Panc1 (cell line): Measurements from ENCODE around the gene CFHR5. TPM values are rescaled to one million over a fixed set of nuclear protein-coding genes. Genes with fewer than 3 reads are reported as not detected.
"Not testable (repeated sequence)": the region's sequence is repeated elsewhere in the genome, so short reads cannot be mapped to it uniquely, and the experiment has no call there.

Source experiments
- ATAC-seq: fragments of 200-7000 bp; cut with Tn5 transposase; 2 replicates; pipeline ENCODE4 v1.9.1; 2020; ENCODE audit warnings: mild to moderate bottlenecking, moderate library complexity
- Bru-seq: library from RNA; stranded (reverse); fragments of 400-500 nt; gene quantifications from one replicate; lab custom pipeline; 2021; lab: Mats Ljungman, UMichigan
- BruChase-seq, 2 experiments: library from RNA; stranded (reverse); fragments of 400-500 nt; gene quantifications; one replicate each; lab custom pipeline; 2021; lab: Mats Ljungman, UMichigan
- BruUV-seq: library from RNA; stranded (reverse); fragments of 400-500 nt; replicated peaks from 2 replicates; lab custom pipeline; 2021; lab: Mats Ljungman, UMichigan
- CTCF ChIA-PET: fragments of 300-600 bp; sonication (Branson Sonifier 250); formaldehyde crosslinking; loops from one replicate; lab custom pipeline; 2022; ENCODE audit warnings: antibody characterized with exemption; lab: Charles Lee
- POLR2A ChIA-PET: fragments of 300-600 bp; sonication (Branson Sonifier 250); formaldehyde crosslinking; loops from one replicate; lab custom pipeline; 2022; ENCODE audit warnings: antibody characterized with exemption; lab: Charles Lee
- DNase-seq: peaks from one replicate; pipeline ENCODE4 v3.0.0-alpha.2; 2010; ENCODE audit warnings: low read depth, low spot score
- H3K27ac ChIP-seq: 2 replicates; pipeline ENCODE4 v1.5.1; 2011; ENCODE audit warnings: mild to moderate bottlenecking, low read length, inconsistent platforms
- H3K27me3 ChIP-seq: fragments of 200-500 bp; sonication (Bioruptor generic); 2 replicates; pipeline ENCODE4 v1.6.0; 2014; ENCODE audit warnings: low read length, inconsistent platforms; ENCODE audit not compliant: control insufficient read depth, insufficient read depth
- H3K36me3 ChIP-seq: fragments of 200-500 bp; sonication (Bioruptor generic); 2 replicates; pipeline ENCODE4 v1.5.1; 2014; ENCODE audit warnings: inconsistent platforms, mild to moderate bottlenecking, low read length, moderate library complexity; ENCODE audit not compliant: control insufficient read depth, insufficient read depth
- H3K4me1 ChIP-seq: 2 replicates; pipeline ENCODE4 v1.5.1; 2011; ENCODE audit warnings: inconsistent platforms, mild to moderate bottlenecking, low read length, moderate library complexity; ENCODE audit not compliant: control insufficient read depth, insufficient read depth
- H3K4me3 ChIP-seq, 2 experiments: 2 replicates each; pipeline ENCODE4 v1.5.1; 2011 to 2012; ENCODE audit warnings: low read depth in 2 of 2, low read length in 2 of 2, mild to moderate bottlenecking in 2 of 2, inconsistent platforms in 1 of 2, moderate library complexity in 1 of 2
- H3K9me3 ChIP-seq: fragments of 200-500 bp; sonication (Bioruptor generic); 2 replicates; pipeline ENCODE4 v1.5.1; 2014; ENCODE audit warnings: low read depth, mild to moderate bottlenecking, inconsistent platforms, low read length, moderate library complexity; ENCODE audit not compliant: control insufficient read depth, insufficient read depth
- CTCF ChIP-seq: fragments of 450-650 bp; IDR thresholded peaks from 2 replicates; pipeline ENCODE4 v1.5.1; 2017; ENCODE audit warnings: mild to moderate bottlenecking
- POLR2AphosphoS5 ChIP-seq: IDR thresholded peaks from 2 replicates; pipeline ENCODE4 v1.6.1; 2012; ENCODE audit warnings: mild to moderate bottlenecking, low read depth, low read length, moderate library complexity
- SIN3A ChIP-seq: IDR thresholded peaks from 2 replicates; pipeline ENCODE4 v1.6.1; 2012; ENCODE audit warnings: low read depth, mild to moderate bottlenecking, low read length, moderate library complexity, borderline replicate concordance; ENCODE audit not compliant: insufficient read depth
- TCF7L2 ChIP-seq: IDR thresholded peaks from 2 replicates; pipeline ENCODE4 v1.6.1; 2011; ENCODE audit warnings: mild to moderate bottlenecking, low read depth, low read length, inconsistent platforms
- in situ Hi-C: cut with HindIII; loops from 2 replicates; pipeline ENCODE4 v1.10.0; 2016; ENCODE audit warnings: low sequenced_read_pairs, low pct_unique_long_range_greater_than_20kb
- intact Hi-C: fragments of 100-400 bp; cut with micrococcal nuclease; formaldehyde crosslinking; loops from one replicate; pipeline ENCODE4 v1.10.0; 2022; ENCODE audit not compliant: unreplicated experiment
- long read RNA-seq: library from polyadenylated mRNA; unstranded; transcript quantifications from one replicate; pipeline ENCODE4 v2.0.0, GENCODE V29; 2021; ENCODE audit not compliant: unreplicated experiment
- polyA plus RNA-seq: library from polyadenylated mRNA; unstranded; fragments of >200 nt; gene quantifications from one replicate; pipeline ENCODE4 v1.2.1, GENCODE V29; 2012; ENCODE audit warnings: missing spikeins; ENCODE audit not compliant: insufficient read length
- total RNA-seq: library from RNA; stranded (reverse); gene quantifications from one replicate; pipeline ENCODE4 v1.2.1, GENCODE V29; 2021; ENCODE audit not compliant: unreplicated experiment
- TF ChIP-seq, protein P1 (sequence below), 2 experiments: IDR thresholded peaks; 2 replicates each; pipeline ENCODE4 v1.6.1; 2011 to 2012; ENCODE audit warnings: low read depth in 2 of 2, control low read depth in 1 of 2, low read length in 1 of 2, mild to moderate bottlenecking in 1 of 2, moderate library complexity in 1 of 2; ENCODE audit not compliant: insufficient read depth in 1 of 2

Gene CFHR5
- total RNA-seq (not detected), Bru-seq, nascent RNA (not detected), BruChase-seq, experiment 1, labeled RNA remaining after a 2-hour chase (not detected), BruChase-seq, experiment 2, labeled RNA remaining after a 6-hour chase (not detected)
- polyA plus RNA-seq, result not detected
- long read RNA-seq, result 0 reads

GRCh38 chr1:196977278-196977677 lies at the start of gene CFHR5:
Gene CFHR5 (plus strand): TSS chr1:196977556. CDS start chr1:196977665, 109 bp downstream.
- Histone ChIP-seq H3K4me3 (no peak within 1 kb of the TSS), H3K27ac (no peak within 1 kb of the TSS), H3K27me3 (no peaks in the 10 kb centered on the region), H3K36me3 (no peaks in the 10 kb centered on the region), H3K9me3 (no peaks in the 10 kb centered on the region), H3K4me1 (no peaks in the 10 kb centered on the region)
- TF ChIP-seq, protein P1, sequence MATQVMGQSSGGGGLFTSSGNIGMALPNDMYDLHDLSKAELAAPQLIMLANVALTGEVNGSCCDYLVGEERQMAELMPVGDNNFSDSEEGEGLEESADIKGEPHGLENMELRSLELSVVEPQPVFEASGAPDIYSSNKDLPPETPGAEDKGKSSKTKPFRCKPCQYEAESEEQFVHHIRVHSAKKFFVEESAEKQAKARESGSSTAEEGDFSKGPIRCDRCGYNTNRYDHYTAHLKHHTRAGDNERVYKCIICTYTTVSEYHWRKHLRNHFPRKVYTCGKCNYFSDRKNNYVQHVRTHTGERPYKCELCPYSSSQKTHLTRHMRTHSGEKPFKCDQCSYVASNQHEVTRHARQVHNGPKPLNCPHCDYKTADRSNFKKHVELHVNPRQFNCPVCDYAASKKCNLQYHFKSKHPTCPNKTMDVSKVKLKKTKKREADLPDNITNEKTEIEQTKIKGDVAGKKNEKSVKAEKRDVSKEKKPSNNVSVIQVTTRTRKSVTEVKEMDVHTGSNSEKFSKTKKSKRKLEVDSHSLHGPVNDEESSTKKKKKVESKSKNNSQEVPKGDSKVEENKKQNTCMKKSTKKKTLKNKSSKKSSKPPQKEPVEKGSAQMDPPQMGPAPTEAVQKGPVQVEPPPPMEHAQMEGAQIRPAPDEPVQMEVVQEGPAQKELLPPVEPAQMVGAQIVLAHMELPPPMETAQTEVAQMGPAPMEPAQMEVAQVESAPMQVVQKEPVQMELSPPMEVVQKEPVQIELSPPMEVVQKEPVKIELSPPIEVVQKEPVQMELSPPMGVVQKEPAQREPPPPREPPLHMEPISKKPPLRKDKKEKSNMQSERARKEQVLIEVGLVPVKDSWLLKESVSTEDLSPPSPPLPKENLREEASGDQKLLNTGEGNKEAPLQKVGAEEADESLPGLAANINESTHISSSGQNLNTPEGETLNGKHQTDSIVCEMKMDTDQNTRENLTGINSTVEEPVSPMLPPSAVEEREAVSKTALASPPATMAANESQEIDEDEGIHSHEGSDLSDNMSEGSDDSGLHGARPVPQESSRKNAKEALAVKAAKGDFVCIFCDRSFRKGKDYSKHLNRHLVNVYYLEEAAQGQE (IDR thresholded peaks at IDR 0.05; ENCODE audit: insufficient read depth in 1 of 2, low read depth in 2 of 2, low read length in 1 of 2), result no peak
- TF ChIP-seq TCF7L2, result no peak
- no peak for TF ChIP-seq CTCF
- TF ChIP-seq SIN3A, result no peak
- TF ChIP-seq POLR2AphosphoS5, result no peak
- no peak for DNase-seq
- ATAC-seq, result no peak
- in situ Hi-C loops (no loop called here), intact Hi-C loops (no loop called here)
- BruUV-seq, result no TSS peak
- ChIA-PET POLR2A (no interaction called here), CTCF (no interaction called here)

GRCh38 chr1:196932853-196933252 lies 44.5 kb upstream of the CFHR5 start:
- H3K27me3 ChIP-seq, H3K4me1 ChIP-seq, DNase-seq, in situ Hi-C loops, POLR2A ChIA-PET, H3K27ac ChIP-seq, BruUV-seq, CTCF ChIA-PET, ATAC-seq, H3K36me3 ChIP-seq, intact Hi-C loops, H3K9me3 ChIP-seq, H3K4me3 ChIP-seq: not testable (repeated sequence)

DNA sequence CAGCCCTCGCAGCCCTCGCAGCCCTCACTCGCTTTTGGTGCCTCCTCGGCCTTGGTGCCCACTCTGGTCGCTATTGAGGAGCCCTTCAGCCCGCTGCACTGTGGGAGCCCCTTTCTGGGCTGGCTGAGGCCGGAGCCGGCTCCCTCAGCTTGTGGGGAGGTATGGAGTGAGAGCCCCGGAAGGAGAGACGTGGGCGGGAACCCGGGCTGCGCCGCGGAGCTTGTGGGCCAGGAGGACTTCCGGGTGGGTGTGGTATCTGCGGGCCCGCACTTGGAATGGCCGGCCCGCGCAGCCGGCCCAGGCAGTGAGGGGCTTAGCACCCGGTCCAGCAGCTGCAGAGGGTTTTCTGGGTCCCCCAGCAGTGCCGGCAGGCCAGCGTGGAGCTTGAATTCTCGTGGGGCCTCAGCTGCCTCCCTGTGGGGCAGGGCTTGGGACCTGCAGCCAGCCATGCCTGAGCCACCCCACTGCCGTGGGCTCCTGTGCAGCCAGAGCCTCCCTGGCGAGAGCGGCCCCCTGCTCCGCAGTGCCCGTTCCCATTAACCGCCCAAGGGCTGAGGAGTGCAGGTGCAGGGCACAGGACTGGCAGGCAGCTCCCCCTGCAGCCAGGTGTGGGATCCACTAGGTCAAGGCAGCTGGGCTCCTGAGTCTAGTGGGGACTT lies 43.7 kb upstream of the CFHR5 start:
- no peak for ATAC-seq
- no peak for DNase-seq
- H3K27ac ChIP-seq, result no peak overlapping the region
- BruUV-seq, result no TSS peak
- no peak overlapping the region for H3K4me3 ChIP-seq
- CTCF ChIA-PET, result no interaction called here
- in situ Hi-C loops (no loop called here), intact Hi-C loops (no loop called here)
- H3K4me1 ChIP-seq, result no peaks in the 10 kb centered on the region
- POLR2A ChIA-PET, result no interaction called here
- TF ChIP-seq, protein P1 (IDR thresholded peaks at IDR 0.05; ENCODE audit: insufficient read depth in 1 of 2, low read depth in 2 of 2, low read length in 1 of 2), result no peak
- TF ChIP-seq TCF7L2, result no peak
- TF ChIP-seq SIN3A, result no peak
- no peak for TF ChIP-seq POLR2AphosphoS5
- no peak for TF ChIP-seq CTCF
- no peaks in the 10 kb centered on the region for H3K36me3 ChIP-seq
- no peaks in the 10 kb centered on the region for H3K9me3 ChIP-seq
- H3K27me3 ChIP-seq, result no peaks in the 10 kb centered on the region
